Measurements from ENCODE around the gene GDPD4.

Gene GDPD4

GRCh38 chr11:77188633-77189491, 112.6 kb downstream of the GDPD4 start:
- TF ChIP-seq CTCF (IDR thresholded peaks at IDR 0.05; ENCODE audit: low read depth, low read length), result no peak
- H3K4me3 ChIP-seq (ENCODE audit: low read depth, low read length), result no peak overlapping the region

GRCh38 chr11:77187776-77188632, 113.5 kb downstream of the GDPD4 start:
- TF ChIP-seq CTCF (IDR thresholded peaks at IDR 0.05; ENCODE audit: low read depth, low read length), result peak; percentile 86
- H3K4me3 ChIP-seq (ENCODE audit: low read depth, low read length), result no peak overlapping the region

GRCh38 chr11:77187111-77187750, 114.3 kb downstream of the GDPD4 start:
- no peak overlapping the region for H3K4me3 ChIP-seq (ENCODE audit: low read depth, low read length)
- no peak for TF ChIP-seq CTCF (IDR thresholded peaks at IDR 0.05; ENCODE audit: low read depth, low read length)

- no peak for TF ChIP-seq CTCF (IDR thresholded peaks at IDR 0.05; ENCODE audit: low read depth, low read length)
Measured at GRCh38 chr11:77186302-77186701, 115.2 kb downstream of the GDPD4 start.

GRCh38 chr11:77184136-77184860, 117.2 kb downstream of the GDPD4 start:
- H3K4me3 ChIP-seq (ENCODE audit: low read depth, low read length), result no peak overlapping the region
- TF ChIP-seq CTCF (IDR thresholded peaks at IDR 0.05; ENCODE audit: low read depth, low read length), result no peak

More at GRCh38 chr11:77186302-77186701, 115.2 kb downstream of the GDPD4 start:
- H3K4me3 ChIP-seq (ENCODE audit: low read depth, low read length), result no peak overlapping the region

GRCh38 chr11:77183431-77183984, 118.0 kb downstream of the GDPD4 start:
- H3K4me3 ChIP-seq (ENCODE audit: low read depth, low read length), result no peak overlapping the region
- no peak for TF ChIP-seq CTCF (IDR thresholded peaks at IDR 0.05; ENCODE audit: low read depth, low read length)
